GM13977 (cell line): ENCODE data around the gene ZNF76.

Experiments
- DNase-seq: peaks from one replicate; pipeline ENCODE4 v3.0.0; 2012; ENCODE audit warnings: low spot score
- in situ Hi-C: fragments of 300-500 bp; cut with MboI; formaldehyde crosslinking; loops from one replicate; pipeline ENCODE4 v1.12.0; 2022; ENCODE audit warnings: low sequenced_read_pairs, low pct_unique_long_range_greater_than_20kb, mixed read lengths, inconsistent platforms; ENCODE audit not compliant: unreplicated experiment
- TF ChIP-seq, protein P1 (sequence below): IDR thresholded peaks from 2 replicates; pipeline ENCODE4 v1.5.1; 2012; ENCODE audit warnings: mild to moderate bottlenecking, control low read depth; ENCODE audit not compliant: insufficient read depth; ENCODE audit errors: extremely low read depth, missing control alignments

ZNF76 gene

GRCh38 chr6:35242486-35242885, 17.0 kb upstream of the ZNF76 start:
- DNase-seq, result no peak
- in situ Hi-C loops, result no loop called here

GRCh38 chr6:35242906-35243305, 16.6 kb upstream of the ZNF76 start:
- in situ Hi-C loops, result no loop called here
- TF ChIP-seq, protein P1, sequence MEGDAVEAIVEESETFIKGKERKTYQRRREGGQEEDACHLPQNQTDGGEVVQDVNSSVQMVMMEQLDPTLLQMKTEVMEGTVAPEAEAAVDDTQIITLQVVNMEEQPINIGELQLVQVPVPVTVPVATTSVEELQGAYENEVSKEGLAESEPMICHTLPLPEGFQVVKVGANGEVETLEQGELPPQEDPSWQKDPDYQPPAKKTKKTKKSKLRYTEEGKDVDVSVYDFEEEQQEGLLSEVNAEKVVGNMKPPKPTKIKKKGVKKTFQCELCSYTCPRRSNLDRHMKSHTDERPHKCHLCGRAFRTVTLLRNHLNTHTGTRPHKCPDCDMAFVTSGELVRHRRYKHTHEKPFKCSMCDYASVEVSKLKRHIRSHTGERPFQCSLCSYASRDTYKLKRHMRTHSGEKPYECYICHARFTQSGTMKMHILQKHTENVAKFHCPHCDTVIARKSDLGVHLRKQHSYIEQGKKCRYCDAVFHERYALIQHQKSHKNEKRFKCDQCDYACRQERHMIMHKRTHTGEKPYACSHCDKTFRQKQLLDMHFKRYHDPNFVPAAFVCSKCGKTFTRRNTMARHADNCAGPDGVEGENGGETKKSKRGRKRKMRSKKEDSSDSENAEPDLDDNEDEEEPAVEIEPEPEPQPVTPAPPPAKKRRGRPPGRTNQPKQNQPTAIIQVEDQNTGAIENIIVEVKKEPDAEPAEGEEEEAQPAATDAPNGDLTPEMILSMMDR, result no peak
- no peak for DNase-seq

More at GRCh38 chr6:35242486-35242885, 17.0 kb upstream of the ZNF76 start:
- TF ChIP-seq, protein P1, result no peak

- DNase-seq, result no peak
- TF ChIP-seq, protein P1, result no peak
- in situ Hi-C loops, result no loop called here
These were observed 16.1 kb upstream of the ZNF76 start for GRCh38 chr6:35243386-35243958.

GRCh38 chr6:35244551-35244950, 15.0 kb upstream of the ZNF76 start:
- in situ Hi-C loops, result no loop called here
- TF ChIP-seq, protein P1, result no peak
- DNase-seq, result no peak

DNA sequence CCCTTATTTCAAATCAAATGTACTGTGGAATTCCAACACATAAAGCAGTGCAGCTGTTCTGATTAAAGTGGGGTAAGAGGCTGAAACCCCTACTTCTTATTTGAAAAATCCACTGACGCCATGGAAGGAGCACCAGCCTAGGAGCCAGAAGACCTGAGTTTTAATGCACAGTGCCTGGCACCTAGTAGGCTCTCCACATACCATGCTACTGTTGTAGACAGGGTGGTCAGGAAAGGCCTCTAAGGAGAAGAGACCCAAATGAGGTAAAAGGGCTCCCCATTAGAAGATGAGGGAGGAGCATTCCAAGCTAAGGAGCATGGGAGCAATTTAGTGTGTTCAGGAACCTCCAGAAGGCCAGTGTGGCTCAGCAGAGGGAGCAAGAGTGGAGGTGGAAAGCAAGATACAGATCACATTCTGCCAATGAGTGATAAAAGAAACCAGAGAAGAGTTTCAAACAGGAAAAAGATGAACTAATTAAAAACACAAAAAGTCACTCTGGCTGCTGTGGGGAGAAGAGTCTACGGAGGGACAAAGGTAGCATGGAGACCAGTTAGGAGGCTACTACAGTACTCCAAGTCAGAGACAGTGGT, 11.8 kb upstream of the ZNF76 start:
- in situ Hi-C loops, result no loop called here
- DNase-seq, result peak; percentile 52
- TF ChIP-seq, protein P1, result peak; percentile 23

DNA sequence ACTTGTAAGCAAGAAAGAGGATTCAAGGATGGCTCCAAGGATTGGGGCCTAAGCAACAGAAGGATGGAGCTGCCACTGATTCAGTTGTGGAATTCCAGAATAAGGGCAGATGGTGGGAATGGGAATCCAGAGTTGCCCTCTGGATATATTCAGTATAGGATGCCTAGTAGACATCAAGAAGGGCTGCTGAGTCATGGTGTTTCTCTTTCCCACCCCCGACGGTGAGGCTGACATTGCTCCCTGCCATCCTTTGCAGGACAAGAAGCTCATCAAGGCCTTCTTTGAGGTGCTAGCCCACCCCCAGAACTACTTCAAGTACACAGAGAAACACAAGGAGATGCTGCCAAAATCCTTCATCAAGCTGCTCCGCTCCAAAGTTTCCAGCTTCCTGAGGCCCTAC, 11.2 kb upstream of the ZNF76 start:
- no peak for DNase-seq
- in situ Hi-C loops, result no loop called here
- TF ChIP-seq, protein P1, result no peak

DNA sequence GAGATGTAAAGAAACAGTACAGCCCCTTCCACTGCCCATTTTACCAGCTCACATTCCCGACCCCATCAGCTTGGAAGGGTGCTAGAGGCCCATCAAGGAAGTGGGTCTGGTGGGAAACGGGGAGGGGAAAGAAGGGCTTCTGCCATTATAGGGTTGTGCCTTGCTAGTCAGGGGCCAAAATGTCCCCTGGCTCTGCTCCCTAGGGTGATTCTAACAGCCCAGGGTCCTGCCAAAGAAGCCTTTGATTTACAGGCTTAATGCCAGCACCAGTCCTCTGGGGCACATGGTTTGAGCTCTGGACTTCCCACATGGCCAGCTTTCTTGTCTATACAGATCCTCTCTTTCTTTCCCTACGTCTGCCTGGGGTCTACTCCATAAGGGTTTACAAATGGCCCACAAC, 10.6 kb upstream of the ZNF76 start:
- DNase-seq, result no peak
- TF ChIP-seq, protein P1, result no peak
- in situ Hi-C loops, result no loop called here
